ENCODE measurements around the gene CEMIP. TPM values are rescaled to one million over a fixed set of nuclear protein-coding genes. Genes with fewer than 3 reads are reported as not detected.

Gene CEMIP
- total and polyA plus RNA-seq, 2 of the 8 experiments (the other 6 are each of a cell fraction or from before 2014, with no cell fraction given) = 0.11 to 0.60 TPM

- FAIRE-seq = no peak
- peaks cover 0 to 3% (median 0%) of the 10 kb centered on the region in 4 experiments; a peak in 1 of 8 replicates for H3K36me3 ChIP-seq (ENCODE audit: control insufficient read depth in 2 of 4, insufficient read depth in 4 of 4, low read length in 3 of 4)
- peak overlapping the region; percentile 42 to 57; a peak in 3 of 4 replicates for H3K4me2 ChIP-seq (ENCODE audit: insufficient read depth in 1 of 2, low read depth in 2 of 2, low read length in 2 of 2)
- no peak overlapping the region for H3K23ac ChIP-seq (ENCODE audit: insufficient read length)
- H4K5ac ChIP-seq (ENCODE audit: insufficient read length, low read depth, low read length) = peak overlapping the region; percentile 18
- no peak overlapping the region for H3K9ac ChIP-seq (replicated peaks in 1 of 4; ENCODE audit: extremely low read depth in 1 of 4, low read depth in 3 of 4, low read length in 3 of 4)
- H2BK12ac ChIP-seq (ENCODE audit: low read depth, low read length) = peak overlapping the region; percentile 94
- peak overlapping the region; percentile 79 for H2BK120ac ChIP-seq (replicated peaks; ENCODE audit: low read depth, low read length)
- ChIA-PET CTCF (ENCODE audit: partially characterized antibody) (interaction anchor here (0.5 to 5.9 kb wide), 28 partner anchors 9 to 511 kb away, joined by 3 to 94 read pairs (median 5); partner anchors contain the start of gene CEMIP), POLR2A (ENCODE audit: partially characterized antibody) (interaction anchor here (0.7 to 1.6 kb wide), 9 partner anchors 9 to 136 kb away, joined by 3 to 7 read pairs (median 4); no protein-coding TSS in a partner anchor)
- H2BK15ac ChIP-seq (ENCODE audit: low read length) = peak overlapping the region; percentile 77; the same call in 1 of the 2 replicates
- H3K18ac ChIP-seq (ENCODE audit: extremely low read depth, low read length) = peak overlapping the region; percentile 96
- peak overlapping the region; percentile 90 for H2BK20ac ChIP-seq (ENCODE audit: low read length)
- WGBS, 2 experiments (ENCODE audit: extremely low coverage in 1 of 2, insufficient coverage in 1 of 2, insufficient read length in 1 of 2, insufficient replicate concordance in 2 of 2, low coverage in 1 of 2, low lambda C conversion rate in 2 of 2, missing lambda C conversion rate in 1 of 2) = 92% methylated on average over 4 of the region's 4 CpGs; no CpG with 5 or more reads in 1 of the 2 experiments
- H3K9me3 ChIP-seq (ENCODE audit: insufficient read depth in 2 of 2, low read depth in 1 of 2, low read length in 1 of 2) = no peaks in the 10 kb centered on the region
- no peak overlapping the region for H4K8ac ChIP-seq (ENCODE audit: extremely low read depth, insufficient read depth, low read length)
- H4K20me1 ChIP-seq (replicated peaks in 1 of 2; ENCODE audit: control insufficient read depth in 1 of 2, insufficient read depth in 2 of 2, low read length in 2 of 2) = peaks cover 0 to 8% of the 10 kb centered on the region in 2 experiments
- H2AK5ac ChIP-seq (ENCODE audit: low read depth, low read length) = peak overlapping the region; percentile 94
- TF ChIP-seq SP1 (IDR thresholded peaks at IDR 0.05; ENCODE audit: low read depth, low read length) = no peak
- TF ChIP-seq CEBPB (IDR thresholded peaks at IDR 0.05; ENCODE audit: low read depth, low read length) = no peak
- no peak for TF ChIP-seq FOSL1 (IDR thresholded peaks at IDR 0.05; ENCODE audit: insufficient read depth, low read depth, low read length)
- TF ChIP-seq BACH1 (IDR thresholded peaks at IDR 0.05; ENCODE audit: low read length) = no peak
- H2BK5ac ChIP-seq (ENCODE audit: low read depth, low read length) = peak overlapping the region; percentile 94
- no peaks in the 10 kb centered on the region for H3K23me2 ChIP-seq (ENCODE audit: low read depth, low read length)
- H2AFZ ChIP-seq (ENCODE audit: low read length) = no peak overlapping the region
- peaks cover 0 to 3% of the 10 kb centered on the region in 2 experiments; a peak in 1 of 4 replicates for H3K79me2 ChIP-seq (ENCODE audit: control insufficient read depth in 1 of 2, insufficient read depth in 2 of 2, low read length in 2 of 2)
- peaks cover 3% of the 10 kb centered on the region; the same call in 1 of the 2 replicates for H3K79me1 ChIP-seq (ENCODE audit: low read depth, low read length)
- peak in 1 of 2 experiments; percentile 41 for DNase-seq (ENCODE audit: low read depth in 1 of 2, low spot score in 2 of 2)
- H3K56ac ChIP-seq (replicated peaks; ENCODE audit: insufficient read length, low read depth, low read length) = no peak overlapping the region
- H4K91ac ChIP-seq (replicated peaks; ENCODE audit: insufficient read length, low read length) = peak overlapping the region; percentile 76
- no peaks in the 10 kb centered on the region for H3K27me3 ChIP-seq (replicated peaks in 1 of 4; ENCODE audit: control insufficient read depth in 3 of 4, extremely low read depth in 1 of 4, insufficient read depth in 3 of 4, low read length in 3 of 4)
- H3K4me3 ChIP-seq (ENCODE audit: extremely low read depth in 1 of 4, insufficient read depth in 2 of 4, low read depth in 3 of 4, low read length in 4 of 4) = 0 out of 8 replicates have a peak overlapping the region, but pooled peaks of 1 of the 4 experiments have one; percentile 1
- no peak overlapping the region for H3K14ac ChIP-seq (ENCODE audit: insufficient read length)
- H3K27ac ChIP-seq (ENCODE audit: low read depth, low read length) = peak overlapping the region; percentile 62; the same call in 1 of the 2 replicates
- H3K4ac ChIP-seq (replicated peaks; ENCODE audit: insufficient read length, low read depth, low read length) = peak overlapping the region; percentile 74
- H3K4me1 ChIP-seq (replicated peaks in 1 of 4; ENCODE audit: control insufficient read depth in 3 of 4, insufficient read depth in 4 of 4, low read length in 3 of 4) = peaks cover 13 to 30% (median 21%) of the 10 kb centered on the region in 4 experiments
These were observed 188.9 kb downstream of the CEMIP start for GRCh38 chr15:80967991-80968510.
